Uterus (tissue), 2 donors: ENCODE measurements around the gene RPS10.

Experiments
- CTCF ChIP-seq, 4 experiments: fragments of 200-600 bp in 2 of 4; fragments of 450-650 bp in 2 of 4; sonication (generic) in 2 of 4; IDR thresholded peaks; one replicate each; pipeline ENCODE4 v1.5.1; 2016 to 2019; ENCODE audit warnings: antibody characterized with exemption in 4 of 4, mild to moderate bottlenecking in 2 of 4, moderate library complexity in 1 of 4
- POLR2A ChIP-seq, 2 donors: fragments of 450-650 bp; IDR thresholded peaks; one replicate each; pipeline ENCODE4 v1.6.1; 2016; ENCODE audit warnings: antibody characterized with exemption in 2 of 2, mild to moderate bottlenecking in 1 of 2, moderate library complexity in 1 of 2

GRCh38 chr6:34374069-34374468, 51.8 kb downstream of the RPS10 start:
- TF ChIP-seq CTCF (IDR thresholded peaks at IDR 0.05) = no peak
- no peak for TF ChIP-seq POLR2A (IDR thresholded peaks at IDR 0.05)
